NCI-H1092 (cell line): ENCODE measurements around the gene CATSPERE.

Source experiments
- DNase-seq: peaks from one replicate; lab custom pipeline; 2025; lab: John Stamatoyannopoulos, UW

CATSPERE gene

GRCh38 chr1:244461245-244462071 is at the start of gene CATSPERE:
TSS of gene CATSPERE (plus strand) at chr1:244461273. CDS start at chr1:244461430, 157 bp downstream.
- peak; percentile 90 for DNase-seq

- DNase-seq, result no peak
These were observed 48.9 kb upstream of the CATSPERE start for GRCh38 chr1:244412176-244412575.

GRCh38 chr1:244413736-244414135 is 47.3 kb upstream of the CATSPERE start:
- no peak for DNase-seq

- no peak for DNase-seq
These were observed 46.5 kb upstream of the CATSPERE start for GRCh38 chr1:244414543-244414942.

- no peak for DNase-seq
These were observed 42.0 kb upstream of the CATSPERE start for GRCh38 chr1:244419024-244419423.

GRCh38 chr1:244422174-244422573 is 38.9 kb upstream of the CATSPERE start:
- no peak for DNase-seq

GRCh38 chr1:244424649-244425334 is 36.3 kb upstream of the CATSPERE start:
- DNase-seq, result no peak

- no peak for DNase-seq
These were observed 33.4 kb upstream of the CATSPERE start for GRCh38 chr1:244427647-244428046.

GRCh38 chr1:244429818-244430217 is 31.3 kb upstream of the CATSPERE start:
- DNase-seq, result no peak

- no peak for DNase-seq
These were observed 29.9 kb upstream of the CATSPERE start for GRCh38 chr1:244431166-244431565.

- DNase-seq, result no peak
These were observed 25.4 kb upstream of the CATSPERE start for GRCh38 chr1:244435562-244436205.

GRCh38 chr1:244436336-244437085 is 24.6 kb upstream of the CATSPERE start:
- DNase-seq, result no peak

- no peak for DNase-seq
These were observed 24.0 kb upstream of the CATSPERE start for GRCh38 chr1:244437086-244437468.

- DNase-seq, result no peak
These were observed 21.6 kb upstream of the CATSPERE start for GRCh38 chr1:244439391-244440032.

- DNase-seq, result no peak
These were observed 18.2 kb upstream of the CATSPERE start for GRCh38 chr1:244442850-244443249.

- no peak for DNase-seq
These were observed 16.2 kb upstream of the CATSPERE start for GRCh38 chr1:244444854-244445253.

GRCh38 chr1:244445320-244446181 is 15.5 kb upstream of the CATSPERE start:
- no peak for DNase-seq

GRCh38 chr1:244447024-244447423 is 14.0 kb upstream of the CATSPERE start:
- DNase-seq, result no peak

- DNase-seq, result no peak
These were observed 13.5 kb upstream of the CATSPERE start for GRCh38 chr1:244447552-244447951.

- DNase-seq, result no peak
These were observed 12.6 kb upstream of the CATSPERE start for GRCh38 chr1:244448279-244449036.
